HCT116 (cell line): Measurements from ENCODE around the gene LCN6. TPM values are rescaled to one million over a fixed set of nuclear protein-coding genes. Genes with fewer than 3 reads are reported as not detected.

ENCODE experiments used
- ATAC-seq: fragments of 200-7000 bp; cut with Tn5 transposase; 2 replicates; pipeline ENCODE4 v1.9.1; 2020; ENCODE audit warnings: mild to moderate bottlenecking, moderate library complexity
- BruUV-seq: library from RNA; stranded (reverse); fragments of 400-500 nt; replicated peaks from 2 replicates; lab custom pipeline; 2021; lab: Mats Ljungman, UMichigan
- CTCF ChIA-PET: fragments of 300-600 bp; sonication (Branson Sonifier 250); formaldehyde crosslinking; loops from one replicate; lab custom pipeline; 2021; ENCODE audit warnings: antibody characterized with exemption; lab: Charles Lee
- POLR2A ChIA-PET: fragments of 300-600, 350-600 bp; sonication (Branson Sonifier 250); formaldehyde crosslinking; loops from one replicate; lab custom pipeline; 2021; ENCODE audit warnings: antibody characterized with exemption; lab: Charles Lee
- RAD21 ChIA-PET, 2 experiments: fragments of 300-600 bp; sonication (Branson Sonifier 250); formaldehyde crosslinking; loops; one replicate each; lab custom pipeline; 2023; ENCODE audit warnings: low total read pairs in 2 of 2; ENCODE audit not compliant: uncharacterized antibody in 2 of 2, unreplicated experiment in 2 of 2, low non-redundant PET in 1 of 2; lab: Charles Lee
- DNase-seq: peaks from one replicate; pipeline ENCODE4 v3.0.0-alpha.2; 2010; ENCODE audit warnings: low read depth, low spot score
- H2AFZ ChIP-seq: fragments of 200-600 bp; shearing (Covaris generic), sonication (generic); 2 replicates; pipeline ENCODE4 v1.6.1; 2017; ENCODE audit warnings: low read depth, mixed run types, mixed read lengths, antibody characterized with exemption, low read length; ENCODE audit not compliant: poor library complexity, severe bottlenecking
- H3K27ac ChIP-seq: 2 replicates; pipeline ENCODE4 v1.5.1; 2012; ENCODE audit warnings: low read depth, low read length
- H3K27me3 ChIP-seq: fragments of 200-600 bp; sonication (generic); 2 replicates; pipeline ENCODE4 v1.6.1; 2016; ENCODE audit warnings: mixed run types, low read length, mixed read lengths; ENCODE audit not compliant: insufficient read depth
- H3K36me3 ChIP-seq, 2 experiments: fragments of 200-500 bp in 1 of 2; fragments of 200-600 bp in 1 of 2; sonication (Bioruptor generic) in 1 of 2; sonication (generic) in 1 of 2; 2 replicates each; pipeline versions ENCODE4 v1.5.1 to v1.6.1; 2014 to 2016; ENCODE audit warnings: low read length in 2 of 2, inconsistent platforms in 1 of 2, mixed read lengths in 1 of 2, mixed run types in 1 of 2; ENCODE audit not compliant: insufficient read depth in 2 of 2, control insufficient read depth in 1 of 2
- H3K4me1 ChIP-seq, 2 experiments: fragments of 200-600 bp in 1 of 2; sonication (generic) in 1 of 2; 2 replicates each; pipeline versions ENCODE4 v1.5.1 to v1.6.1; 2012 to 2017; ENCODE audit warnings: low read length in 2 of 2, inconsistent platforms in 1 of 2, mild to moderate bottlenecking in 1 of 2, mixed read lengths in 1 of 2, mixed run types in 1 of 2, moderate library complexity in 1 of 2; ENCODE audit not compliant: insufficient read depth in 2 of 2, control insufficient read depth in 1 of 2
- H3K4me2 ChIP-seq: fragments of 200-600 bp; sonication (generic); 2 replicates; pipeline ENCODE4 v1.6.1; 2017; ENCODE audit warnings: mixed run types, low read length, mixed read lengths
- H3K4me3 ChIP-seq, 2 experiments: fragments of 200-600 bp in 1 of 2; sonication (generic) in 1 of 2; replicated peaks in 1 of 2; 2 replicates each; pipeline ENCODE4 v1.5.1; 2011 to 2016; ENCODE audit warnings: low read length in 2 of 2, control low read depth in 1 of 2, low read depth in 1 of 2, mild to moderate bottlenecking in 1 of 2, mixed read lengths in 1 of 2, mixed run types in 1 of 2
- H3K79me2 ChIP-seq: fragments of 200-600 bp; sonication (generic); 2 replicates; pipeline ENCODE4 v1.6.1; 2017; ENCODE audit warnings: mild to moderate bottlenecking, mixed run types, low read length, moderate library complexity, mixed read lengths; ENCODE audit not compliant: insufficient read depth
- H3K9ac ChIP-seq: fragments of 200-600 bp; sonication (generic); 2 replicates; pipeline ENCODE4 v1.6.1; 2016; ENCODE audit warnings: low read length, mixed read lengths
- H3K9me2 ChIP-seq: fragments of 200-600 bp; sonication (generic), shearing (Covaris generic); 2 replicates; pipeline ENCODE4 v1.6.1; 2017; ENCODE audit warnings: mixed run types, mild to moderate bottlenecking, moderate library complexity; ENCODE audit not compliant: insufficient read depth
- H3K9me3 ChIP-seq, 2 experiments: fragments of 200-500 bp in 1 of 2; fragments of 200-600 bp in 1 of 2; sonication (Bioruptor generic) in 1 of 2; sonication (generic) in 1 of 2; 2 replicates each; pipeline ENCODE4 v1.6.1; 2014 to 2017; ENCODE audit warnings: low read length in 2 of 2, mixed read lengths in 2 of 2, inconsistent platforms in 1 of 2, low read depth in 1 of 2, mild to moderate bottlenecking in 1 of 2, mixed run types in 1 of 2, moderate library complexity in 1 of 2; ENCODE audit not compliant: control insufficient read depth in 1 of 2, insufficient read depth in 1 of 2
- H4K20me1 ChIP-seq: fragments of 200-600 bp; sonication (generic), shearing (Covaris generic); 2 replicates; pipeline ENCODE4 v1.6.1; 2017; ENCODE audit warnings: mixed run types, mild to moderate bottlenecking, moderate library complexity; ENCODE audit not compliant: insufficient read depth
- EGR1 ChIP-seq: IDR thresholded peaks from 2 replicates; pipeline ENCODE4 v1.6.1; 2012; ENCODE audit warnings: low read depth
- ELF1 ChIP-seq: IDR thresholded peaks from 2 replicates; pipeline ENCODE4 v1.6.1; 2012; ENCODE audit warnings: low read depth, borderline replicate concordance
- JUND ChIP-seq: IDR thresholded peaks from 2 replicates; pipeline ENCODE4 v1.6.1; 2012
- MAX ChIP-seq: IDR thresholded peaks from 2 replicates; pipeline ENCODE4 v1.6.1; 2012
- POLR2A ChIP-seq: IDR thresholded peaks from 2 replicates; pipeline ENCODE4 v1.7.0; 2011; ENCODE audit warnings: borderline replicate concordance; ENCODE audit not compliant: insufficient read depth, insufficient read length; ENCODE audit errors: extremely low read depth
- POLR2AphosphoS5 ChIP-seq: IDR thresholded peaks from 2 replicates; pipeline ENCODE4 v1.6.1; 2011; ENCODE audit warnings: mild to moderate bottlenecking, low read depth, low read length, moderate library complexity
- REST ChIP-seq: IDR thresholded peaks from 2 replicates; pipeline ENCODE4 v1.6.1; 2012; ENCODE audit warnings: low read depth
- ZFX ChIP-seq: fragments of 450-650 bp; IDR thresholded peaks from 2 replicates; pipeline ENCODE4 v1.6.1; 2017
- intact Hi-C: fragments of 100-400 bp; cut with micrococcal nuclease; formaldehyde crosslinking; loops from 2 replicates; pipeline ENCODE4 v1.10.0; 2022
- total RNA-seq: library from RNA; stranded (reverse); gene quantifications from one replicate; pipeline ENCODE4 v1.2.1, GENCODE V29; 2021; ENCODE audit not compliant: unreplicated experiment

Gene LCN6
- total RNA-seq, 1 experiment from 2014 or later = not detected

GRCh38 chr9:136726118-136726517 is 22.2 kb downstream of the LCN6 start:
- Histone ChIP-seq H3K9me3 (no peaks in the 10 kb centered on the region), H2AFZ (no peak overlapping the region), H3K27ac (peak overlapping the region; percentile 97), H3K27me3 (no peaks in the 10 kb centered on the region), H3K79me2 (peaks cover 58% of the 10 kb centered on the region), H3K4me1 (peaks cover 13 to 64% of the 10 kb centered on the region in 2 experiments), H3K9me2 (no peaks in the 10 kb centered on the region), H3K9ac (peak overlapping the region; percentile 95), H3K36me3 (peaks cover 19 to 46% of the 10 kb centered on the region in 2 experiments; a peak in 3 of 4 replicates), H4K20me1 (peaks cover 37% of the 10 kb centered on the region; the same call in 1 of the 2 replicates), H3K4me2 (peak overlapping the region; percentile 95), H3K4me3 (peak overlapping the region; percentile 93 to 100)
- intact Hi-C loops = no loop called here
- TF ChIP-seq ZFX (no peak), REST (no peak), MAX (no peak), JUND (no peak), ELF1 (no peak)
- no TSS peak for BruUV-seq
- no peak for DNase-seq
- POLR2A ChIA-PET = interaction anchor here (1.0 kb wide), 1 partner anchor 15 kb away, joined by 5 read pairs; no protein-coding TSS in a partner anchor
- RAD21 ChIA-PET = no interaction called here
- no peak for ATAC-seq
- CTCF ChIA-PET = interaction anchor here (1.0 kb wide), 1 partner anchor 21 kb away, joined by 3 read pairs; no protein-coding TSS in a partner anchor

GRCh38 chr9:136725612-136726011 is 22.7 kb downstream of the LCN6 start:
- peaks cover 37% of the 10 kb centered on the region; the same call in 1 of the 2 replicates for H4K20me1 ChIP-seq
- peaks cover 13 to 64% of the 10 kb centered on the region in 2 experiments for H3K4me1 ChIP-seq
- DNase-seq (no peak), ATAC-seq (no peak)
- peak overlapping the region; percentile 95 for H3K4me2 ChIP-seq
- ChIA-PET POLR2A (interaction anchor here (0.6 kb wide), 1 partner anchor 9 kb away, joined by 3 read pairs; no protein-coding TSS in a partner anchor), CTCF (no interaction called here), RAD21 (no interaction called here)
- H3K9me3 ChIP-seq = no peaks in the 10 kb centered on the region
- no peak overlapping the region for H2AFZ ChIP-seq
- peak overlapping the region; percentile 97 for H3K27ac ChIP-seq
- peak overlapping the region; percentile 95 for H3K9ac ChIP-seq
- no TSS peak for BruUV-seq
- peak overlapping the region in 1 of 2 experiments; percentile 93; a peak in 1 of 4 replicates for H3K4me3 ChIP-seq
- H3K36me3 ChIP-seq = peaks cover 19 to 46% of the 10 kb centered on the region in 2 experiments; a peak in 3 of 4 replicates
- intact Hi-C loops = no loop called here
- TF ChIP-seq POLR2A (no peak), POLR2AphosphoS5 (0 out of 2 replicates have a peak, but pooled peaks have one; percentile 7), EGR1 (no peak)
- peaks cover 58% of the 10 kb centered on the region for H3K79me2 ChIP-seq
- no peaks in the 10 kb centered on the region for H3K27me3 ChIP-seq
- no peaks in the 10 kb centered on the region for H3K9me2 ChIP-seq
